GM23338 (cell line): ENCODE results near the gene UBAP1L. TPM values are rescaled to one million over a fixed set of nuclear protein-coding genes. Genes with fewer than 3 reads are reported as not detected.

Experiments
- ATAC-seq: fragments of 200-7000 bp; cut with Tn5 transposase; 3 replicates; pipeline ENCODE4 v1.9.1; 2020
- DNase-seq: peaks from one replicate; pipeline ENCODE4 v3.0.0-alpha.2; 2015; ENCODE audit warnings: low spot score
- H2AFZ ChIP-seq: fragments of 200-600 bp; sonication (generic); 2 replicates; pipeline ENCODE4 v1.8.0; 2016; ENCODE audit warnings: antibody characterized with exemption, mild to moderate bottlenecking, moderate library complexity
- H3F3A ChIP-seq: fragments of 200-600 bp; sonication (generic); replicated peaks from 2 replicates; pipeline ENCODE4 v1.8.0; 2017; ENCODE audit warnings: antibody characterized with exemption, mixed run types, low read depth
- H3K27ac ChIP-seq: fragments of 200-600 bp; sonication (generic); 2 replicates; pipeline ENCODE4 v1.6.1; 2016; ENCODE audit warnings: low read depth
- H3K27me3 ChIP-seq: fragments of 200-600 bp; sonication (generic); 2 replicates; pipeline ENCODE4 v1.8.0; 2016; ENCODE audit warnings: mild to moderate bottlenecking, mixed run types, moderate library complexity; ENCODE audit not compliant: insufficient read depth
- H3K36me3 ChIP-seq: fragments of 200-600 bp; sonication (generic); 2 replicates; pipeline ENCODE4 v1.8.0; 2016; ENCODE audit warnings: mild to moderate bottlenecking; ENCODE audit not compliant: insufficient read depth
- H3K4me1 ChIP-seq: fragments of 200-600 bp; sonication (generic); 2 replicates; pipeline ENCODE4 v1.8.0; 2016; ENCODE audit warnings: mild to moderate bottlenecking, moderate library complexity; ENCODE audit not compliant: insufficient read depth
- H3K4me2 ChIP-seq: fragments of 200-600 bp; sonication (generic); 2 replicates; pipeline ENCODE4 v1.7.1; 2017; ENCODE audit warnings: mixed run types
- H3K4me3 ChIP-seq: fragments of 200-600 bp; sonication (generic); 2 replicates; pipeline ENCODE4 v1.6.1; 2016; ENCODE audit warnings: mixed run types
- H3K79me2 ChIP-seq: fragments of 200-600 bp; sonication (generic); replicated peaks from 2 replicates; pipeline ENCODE4 v1.8.0; 2017; ENCODE audit warnings: mild to moderate bottlenecking; ENCODE audit not compliant: insufficient read depth
- H3K9me2 ChIP-seq: fragments of 200-600 bp; sonication (generic); 2 replicates; pipeline ENCODE4 v1.8.0; 2017; ENCODE audit not compliant: insufficient read depth
- H4K20me1 ChIP-seq: fragments of 200-600 bp; sonication (generic); replicated peaks from 2 replicates; pipeline ENCODE4 v1.8.0; 2017; ENCODE audit warnings: mild to moderate bottlenecking; ENCODE audit not compliant: insufficient read depth
- H3K27ac Mint-ChIP-seq: 2 replicates; pipeline ENCODE4 v1.8.0; 2020; ENCODE audit warnings: inconsistent platforms, mild to moderate bottlenecking, moderate library complexity, mixed read lengths
- H3K27me3 Mint-ChIP-seq: 3 replicates; pipeline ENCODE4 v1.8.0; 2022; ENCODE audit warnings: low read depth, mild to moderate bottlenecking, moderate library complexity, mixed read lengths, inconsistent platforms; ENCODE audit not compliant: insufficient read depth, poor library complexity
- H3K36me3 Mint-ChIP-seq: 3 replicates; pipeline ENCODE4 v1.8.0; 2021; ENCODE audit warnings: low read depth, mild to moderate bottlenecking, inconsistent platforms, moderate library complexity, mixed read lengths
- H3K4me1 Mint-ChIP-seq: 3 replicates; pipeline ENCODE4 v1.8.0; 2020; ENCODE audit warnings: mild to moderate bottlenecking, inconsistent platforms, mixed read lengths
- H3K4me3 Mint-ChIP-seq: 3 replicates; pipeline ENCODE4 v1.8.0; 2021; ENCODE audit warnings: moderate library complexity, mild to moderate bottlenecking, inconsistent platforms, mixed read lengths
- H3K9me3 Mint-ChIP-seq: 3 replicates; pipeline ENCODE4 v1.8.0; 2020; ENCODE audit warnings: moderate library complexity, mild to moderate bottlenecking, inconsistent platforms, mixed read lengths
- CREB1 ChIP-seq: fragments of 250-450 bp; sonication (Bioruptor Pico); IDR thresholded peaks from 2 replicates; pipeline ENCODE4 v1.5.0; 2020; ENCODE audit warnings: low read depth, mild to moderate bottlenecking, moderate library complexity
- EZH2 ChIP-seq: fragments of 200-600 bp; sonication (generic); IDR thresholded peaks from one replicate; pipeline ENCODE4 v1.8.0; 2017; ENCODE audit warnings: antibody characterized with exemption, mild to moderate bottlenecking, low read depth; ENCODE audit not compliant: unreplicated experiment
- EZH2phosphoT487 ChIP-seq: fragments of 200-600 bp; sonication (generic); IDR thresholded peaks from one replicate; pipeline ENCODE4 v1.8.1; 2018; ENCODE audit warnings: antibody characterized with exemption; ENCODE audit not compliant: unreplicated experiment
- JUNB ChIP-seq: IDR thresholded peaks from one replicate; pipeline ENCODE4 v1.6.1; 2016; ENCODE audit warnings: antibody characterized with exemption; ENCODE audit not compliant: unreplicated experiment
- NANOG ChIP-seq: IDR thresholded peaks from 2 replicates; pipeline ENCODE4 v1.6.1; 2016; ENCODE audit warnings: antibody characterized with exemption, borderline replicate concordance
- POLR2AphosphoS5 ChIP-seq: IDR thresholded peaks from 2 replicates; pipeline ENCODE4 v1.6.1; 2016; ENCODE audit warnings: antibody characterized with exemption, low read depth
- STAT1 ChIP-seq: IDR thresholded peaks from one replicate; pipeline ENCODE4 v1.6.1; 2016; ENCODE audit warnings: antibody characterized with exemption; ENCODE audit not compliant: unreplicated experiment
- ZNF114 ChIP-seq: fragments of 250-450 bp; sonication (Bioruptor Pico); IDR thresholded peaks from 2 replicates; pipeline ENCODE4 v1.5.0; 2020; ENCODE audit warnings: mild to moderate bottlenecking, moderate library complexity
- ZNF331 ChIP-seq: fragments of 250-450 bp; sonication (Bioruptor Pico); IDR thresholded peaks from 2 replicates; pipeline ENCODE4 v1.5.0; 2020; ENCODE audit warnings: low read depth, mild to moderate bottlenecking, moderate library complexity
- polyA plus RNA-seq: library from polyadenylated mRNA; unstranded; fragments of >200 nt; fragmentation: Nextera tagmentation; extraction: Ambion mirVana; gene quantifications from 2 replicates; pipeline ENCODE4 v1.2.1, GENCODE V29; 2016
- total RNA-seq: library from RNA; depleted of rRNA; stranded (reverse); fragments of >200 nt; shearing (Covaris generic); gene quantifications from 2 replicates; pipeline ENCODE4 v1.2.3, GENCODE V29; 2014
- TF ChIP-seq, protein P1 (sequence below): IDR thresholded peaks from 2 replicates; pipeline ENCODE4 v1.6.1; 2016; ENCODE audit warnings: antibody characterized with exemption
- TF ChIP-seq, protein P2 (sequence below): IDR thresholded peaks from one replicate; pipeline ENCODE4 v1.6.1; 2018; ENCODE audit warnings: antibody characterized with exemption; ENCODE audit not compliant: unreplicated experiment
- TF ChIP-seq, protein P3 (sequence below), 2 experiments: fragments of 200-600 bp in 1 of 2; sonication (generic) in 1 of 2; conservative IDR thresholded peaks; 2 replicates each; pipeline versions ENCODE4 v1.5.1 to v1.6.1; 2016 to 2017; ENCODE audit warnings: antibody characterized with exemption in 2 of 2, low read depth in 2 of 2, mild to moderate bottlenecking in 2 of 2, moderate library complexity in 1 of 2

UBAP1L gene
- total and polyA plus RNA-seq, 2 experiments from 2014 or later, result 0.53 to 1.5 TPM

DNA sequence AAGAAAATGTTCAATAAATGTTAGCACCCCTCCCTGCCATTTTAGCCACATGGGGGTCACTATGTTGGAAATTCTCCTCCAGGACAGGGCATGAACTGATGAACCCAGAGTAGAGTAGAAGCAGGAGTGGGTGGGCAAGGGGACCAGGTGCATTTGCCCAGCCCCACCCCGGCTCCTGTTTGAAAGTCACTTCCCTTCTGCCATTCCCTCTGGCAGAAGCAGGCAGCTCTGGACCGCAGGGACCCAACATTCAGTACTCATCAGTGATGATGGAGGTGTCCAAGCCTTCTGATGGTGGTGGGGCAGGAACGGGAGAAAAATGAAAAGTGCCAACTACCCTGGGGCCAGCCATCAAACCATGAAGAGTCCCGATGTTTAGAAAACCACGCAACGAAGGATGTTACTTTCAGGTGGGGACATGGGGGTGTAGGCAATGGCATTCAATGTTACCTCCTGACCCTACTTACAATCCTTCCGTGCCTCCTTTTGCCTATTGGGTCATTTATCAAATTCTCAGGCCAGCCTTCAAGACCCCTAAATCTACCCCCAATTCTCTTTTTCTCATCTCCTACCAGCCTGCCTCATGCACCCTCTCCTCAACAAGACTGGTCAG lies 17.2 kb downstream of the UBAP1L start:
- Mint-ChIP-seq H3K4me1 (peaks cover 4% of the 10 kb centered on the region; the same call in 2 of the 3 replicates), H3K4me3 (no peak overlapping the region), H3K36me3 (no peaks in the 10 kb centered on the region), H3K27ac (no peak overlapping the region), H3K9me3 (no peaks in the 10 kb centered on the region), H3K27me3 (peaks cover 19% of the 10 kb centered on the region)
- Histone ChIP-seq H3K4me3 (no peak overlapping the region), H3K36me3 (no peaks in the 10 kb centered on the region), H3K9me2 (no peaks in the 10 kb centered on the region), H3F3A (no peaks in the 10 kb centered on the region), H2AFZ (no peak overlapping the region), H3K27ac (no peak overlapping the region), H3K27me3 (peaks cover 5% of the 10 kb centered on the region), H4K20me1 (no peaks in the 10 kb centered on the region), H3K79me2 (no peaks in the 10 kb centered on the region), H3K4me1 (peaks cover 2% of the 10 kb centered on the region; the same call in 1 of the 2 replicates), H3K4me2 (no peak overlapping the region)
- no peak for ATAC-seq
- TF ChIP-seq NANOG (no peak), CREB1 (CRISPR knock-in tag) (no peak), STAT1 (no peak), EZH2 (no peak), ZNF114 (CRISPR knock-in tag) (no peak)
- TF ChIP-seq, protein P1, sequence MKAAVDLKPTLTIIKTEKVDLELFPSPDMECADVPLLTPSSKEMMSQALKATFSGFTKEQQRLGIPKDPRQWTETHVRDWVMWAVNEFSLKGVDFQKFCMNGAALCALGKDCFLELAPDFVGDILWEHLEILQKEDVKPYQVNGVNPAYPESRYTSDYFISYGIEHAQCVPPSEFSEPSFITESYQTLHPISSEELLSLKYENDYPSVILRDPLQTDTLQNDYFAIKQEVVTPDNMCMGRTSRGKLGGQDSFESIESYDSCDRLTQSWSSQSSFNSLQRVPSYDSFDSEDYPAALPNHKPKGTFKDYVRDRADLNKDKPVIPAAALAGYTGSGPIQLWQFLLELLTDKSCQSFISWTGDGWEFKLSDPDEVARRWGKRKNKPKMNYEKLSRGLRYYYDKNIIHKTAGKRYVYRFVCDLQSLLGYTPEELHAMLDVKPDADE, result no peak
- DNase-seq, result no peak

DNA sequence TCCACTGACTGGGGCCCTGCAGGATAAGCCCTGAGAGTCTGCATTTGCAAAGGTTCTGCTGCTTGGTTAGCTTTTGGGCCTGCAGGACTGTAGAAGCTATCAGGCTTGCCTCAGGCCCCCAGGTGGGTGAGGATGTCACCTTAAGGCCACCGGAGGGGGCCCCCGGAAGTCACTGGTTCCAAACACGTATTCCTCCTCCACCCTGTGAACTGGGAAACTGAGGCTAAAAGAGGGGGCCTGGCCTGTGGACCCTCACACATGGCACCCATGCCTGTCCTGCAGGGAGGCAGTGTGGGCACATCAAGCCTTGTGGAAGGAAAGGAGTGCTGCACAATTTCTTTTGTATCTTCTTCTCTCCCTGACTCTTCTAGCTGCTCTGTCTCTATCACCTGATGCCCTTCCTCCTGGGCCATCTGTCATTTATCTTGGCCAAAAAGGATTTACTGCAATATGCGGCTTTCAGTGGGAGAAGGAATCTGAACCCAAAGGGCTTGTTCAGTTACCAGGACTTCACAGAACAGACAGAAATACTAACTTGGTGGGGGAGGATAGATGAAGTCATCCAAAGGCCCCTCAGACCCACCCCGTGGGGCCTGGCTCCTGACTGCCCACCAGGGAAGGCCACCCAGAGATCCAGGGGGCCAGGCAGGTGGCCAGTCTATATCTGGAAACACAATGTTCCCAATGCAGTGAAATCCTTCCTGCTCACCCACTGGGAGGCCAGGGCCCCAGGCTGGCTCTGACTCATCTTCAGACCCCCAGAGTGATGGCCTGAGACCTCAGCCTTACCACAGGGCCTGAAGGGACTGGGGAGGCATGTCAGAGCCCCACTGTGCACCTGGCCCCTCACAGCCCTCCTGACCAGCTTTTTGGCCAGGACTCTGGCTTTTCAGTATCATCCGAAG lies 18.3 kb downstream of the UBAP1L start:
- Mint-ChIP-seq H3K4me3 (no peak overlapping the region), H3K4me1 (peaks cover 3% of the 10 kb centered on the region; the same call in 2 of the 3 replicates), H3K27ac (no peak overlapping the region)
- TF ChIP-seq, protein P2, sequence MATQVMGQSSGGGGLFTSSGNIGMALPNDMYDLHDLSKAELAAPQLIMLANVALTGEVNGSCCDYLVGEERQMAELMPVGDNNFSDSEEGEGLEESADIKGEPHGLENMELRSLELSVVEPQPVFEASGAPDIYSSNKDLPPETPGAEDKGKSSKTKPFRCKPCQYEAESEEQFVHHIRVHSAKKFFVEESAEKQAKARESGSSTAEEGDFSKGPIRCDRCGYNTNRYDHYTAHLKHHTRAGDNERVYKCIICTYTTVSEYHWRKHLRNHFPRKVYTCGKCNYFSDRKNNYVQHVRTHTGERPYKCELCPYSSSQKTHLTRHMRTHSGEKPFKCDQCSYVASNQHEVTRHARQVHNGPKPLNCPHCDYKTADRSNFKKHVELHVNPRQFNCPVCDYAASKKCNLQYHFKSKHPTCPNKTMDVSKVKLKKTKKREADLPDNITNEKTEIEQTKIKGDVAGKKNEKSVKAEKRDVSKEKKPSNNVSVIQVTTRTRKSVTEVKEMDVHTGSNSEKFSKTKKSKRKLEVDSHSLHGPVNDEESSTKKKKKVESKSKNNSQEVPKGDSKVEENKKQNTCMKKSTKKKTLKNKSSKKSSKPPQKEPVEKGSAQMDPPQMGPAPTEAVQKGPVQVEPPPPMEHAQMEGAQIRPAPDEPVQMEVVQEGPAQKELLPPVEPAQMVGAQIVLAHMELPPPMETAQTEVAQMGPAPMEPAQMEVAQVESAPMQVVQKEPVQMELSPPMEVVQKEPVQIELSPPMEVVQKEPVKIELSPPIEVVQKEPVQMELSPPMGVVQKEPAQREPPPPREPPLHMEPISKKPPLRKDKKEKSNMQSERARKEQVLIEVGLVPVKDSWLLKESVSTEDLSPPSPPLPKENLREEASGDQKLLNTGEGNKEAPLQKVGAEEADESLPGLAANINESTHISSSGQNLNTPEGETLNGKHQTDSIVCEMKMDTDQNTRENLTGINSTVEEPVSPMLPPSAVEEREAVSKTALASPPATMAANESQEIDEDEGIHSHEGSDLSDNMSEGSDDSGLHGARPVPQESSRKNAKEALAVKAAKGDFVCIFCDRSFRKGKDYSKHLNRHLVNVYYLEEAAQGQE, result no peak
- TF ChIP-seq JUNB, result no peak
- TF ChIP-seq, protein P3, sequence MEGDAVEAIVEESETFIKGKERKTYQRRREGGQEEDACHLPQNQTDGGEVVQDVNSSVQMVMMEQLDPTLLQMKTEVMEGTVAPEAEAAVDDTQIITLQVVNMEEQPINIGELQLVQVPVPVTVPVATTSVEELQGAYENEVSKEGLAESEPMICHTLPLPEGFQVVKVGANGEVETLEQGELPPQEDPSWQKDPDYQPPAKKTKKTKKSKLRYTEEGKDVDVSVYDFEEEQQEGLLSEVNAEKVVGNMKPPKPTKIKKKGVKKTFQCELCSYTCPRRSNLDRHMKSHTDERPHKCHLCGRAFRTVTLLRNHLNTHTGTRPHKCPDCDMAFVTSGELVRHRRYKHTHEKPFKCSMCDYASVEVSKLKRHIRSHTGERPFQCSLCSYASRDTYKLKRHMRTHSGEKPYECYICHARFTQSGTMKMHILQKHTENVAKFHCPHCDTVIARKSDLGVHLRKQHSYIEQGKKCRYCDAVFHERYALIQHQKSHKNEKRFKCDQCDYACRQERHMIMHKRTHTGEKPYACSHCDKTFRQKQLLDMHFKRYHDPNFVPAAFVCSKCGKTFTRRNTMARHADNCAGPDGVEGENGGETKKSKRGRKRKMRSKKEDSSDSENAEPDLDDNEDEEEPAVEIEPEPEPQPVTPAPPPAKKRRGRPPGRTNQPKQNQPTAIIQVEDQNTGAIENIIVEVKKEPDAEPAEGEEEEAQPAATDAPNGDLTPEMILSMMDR (conservative IDR thresholded peaks at IDR 0.05; ENCODE audit: low read depth in 2 of 2), result no peak
- no peak for TF ChIP-seq ZNF331 (CRISPR knock-in tag)
- no peak for TF ChIP-seq STAT1
- no peak for TF ChIP-seq POLR2AphosphoS5
- no peak for TF ChIP-seq ZNF114 (CRISPR knock-in tag)
- TF ChIP-seq CREB1 (CRISPR knock-in tag), result no peak
- TF ChIP-seq, protein P1, result no peak
- no peak for TF ChIP-seq EZH2phosphoT487
- TF ChIP-seq NANOG, result no peak
- TF ChIP-seq EZH2, result no peak

More for the DNA sequence above, 18.3 kb downstream of the UBAP1L start:
- Histone ChIP-seq H3K79me2 (no peaks in the 10 kb centered on the region), H3K36me3 (no peaks in the 10 kb centered on the region), H3K27ac (no peak overlapping the region), H2AFZ (no peak overlapping the region), H3K9me2 (no peaks in the 10 kb centered on the region), H4K20me1 (no peaks in the 10 kb centered on the region), H3K4me1 (no peaks in the 10 kb centered on the region), H3K27me3 (no peaks in the 10 kb centered on the region), H3F3A (no peaks in the 10 kb centered on the region), H3K4me2 (no peak overlapping the region), H3K4me3 (no peak overlapping the region)
- no peaks in the 10 kb centered on the region for H3K9me3 Mint-ChIP-seq
- no peaks in the 10 kb centered on the region for H3K36me3 Mint-ChIP-seq
- no peak for ATAC-seq
- H3K27me3 Mint-ChIP-seq, result peaks cover 16% of the 10 kb centered on the region
- DNase-seq, result no peak
